A172 (cell line): ENCODE results near the gene LENG8. TPM values are rescaled to one million over a fixed set of nuclear protein-coding genes. Genes with fewer than 3 reads are reported as not detected.
"Not testable (repeated sequence)": the region's sequence is repeated elsewhere in the genome, so short reads cannot be mapped to it uniquely, and the experiment has no call there.

Experiments used
- DNase-seq: peaks from one replicate; pipeline ENCODE4 v3.0.0-alpha.2; 2015; ENCODE audit warnings: low spot score
- total RNA-seq: library from RNA; depleted of rRNA; stranded (reverse); fragments of >200 nt; shearing (Covaris generic); gene quantifications from 2 replicates; pipeline ENCODE4 v1.2.3, GENCODE V29; 2014

LENG8 gene
- total RNA-seq, 1 experiment from 2014 or later: 14.8 TPM

GRCh38 chr19:54439174-54439851, 9.7 kb upstream of the LENG8 start:
- peak; percentile 31 for DNase-seq

GRCh38 chr19:54440641-54441040, 8.4 kb upstream of the LENG8 start:
- DNase-seq: no peak

GRCh38 chr19:54444737-54445136, 4.3 kb upstream of the LENG8 start:
- DNase-seq: no peak

- DNase-seq: not testable (repeated sequence)
Observed at GRCh38 chr19:54446349-54446748, 2.6 kb upstream of the LENG8 start.

GRCh38 chr19:54448040-54448773, 792 bp upstream of the LENG8 start:
- DNase-seq: peak; percentile 60

- DNase-seq: no peak
Observed at GRCh38 chr19:54449701-54450069, 686 bp downstream of the LENG8 start.

- DNase-seq: peak; percentile 32
Observed at GRCh38 chr19:54451331-54451871, 2.4 kb downstream of the LENG8 start.

- DNase-seq: no peak
Observed at GRCh38 chr19:54451997-54452396, 3.0 kb downstream of the LENG8 start.

GRCh38 chr19:54452626-54453025, 3.6 kb downstream of the LENG8 start:
- DNase-seq: no peak

- DNase-seq: no peak
Observed at GRCh38 chr19:54453921-54454780, 5.2 kb downstream of the LENG8 start.

- no peak for DNase-seq
Observed at GRCh38 chr19:54454781-54455675, 6.0 kb downstream of the LENG8 start.

- DNase-seq: no peak
Observed at GRCh38 chr19:54455786-54456422, 6.9 kb downstream of the LENG8 start.

GRCh38 chr19:54456423-54457373, 7.7 kb downstream of the LENG8 start:
- no peak for DNase-seq

GRCh38 chr19:54457773-54458647, 9.0 kb downstream of the LENG8 start:
- DNase-seq: no peak

GRCh38 chr19:54458648-54459281, 9.8 kb downstream of the LENG8 start:
- DNase-seq: no peak

GRCh38 chr19:54459282-54460229, 10.6 kb downstream of the LENG8 start:
- no peak for DNase-seq
